H1 (cell line): ENCODE measurements around the gene NOM1. TPM values are rescaled to one million over a fixed set of nuclear protein-coding genes. Genes with fewer than 3 reads are reported as not detected.

ENCODE experiments used
- CTCF ChIA-PET: fragments of 300-600 bp; sonication (Branson Sonifier 250); formaldehyde crosslinking; loops from one replicate; lab custom pipeline; 2021; ENCODE audit not compliant: partially characterized antibody; lab: Charles Lee
- POLR2A ChIA-PET: fragments of 300-600 bp; sonication (Branson Sonifier 250); formaldehyde crosslinking; loops from one replicate; lab custom pipeline; 2021; ENCODE audit warnings: inconsistent platforms; ENCODE audit not compliant: partially characterized antibody; lab: Charles Lee
- DNase-seq, 2 experiments: peaks; one replicate each; pipeline versions ENCODE4 v3.0.0 to v3.0.0-alpha.2; 2010 to 2022; ENCODE audit warnings: low spot score in 2 of 2, low read depth in 1 of 2, mixed read lengths in 1 of 2
- FAIRE-seq: peaks from 2 replicates; lab custom pipeline; 2011; peaks lifted over from hg19 to GRCh38; lab: Jason Lieb, UNC
- H2AFZ ChIP-seq: 2 replicates; pipeline ENCODE4 v1.8.1; 2012; ENCODE audit warnings: low read length, inconsistent platforms
- H2AK5ac ChIP-seq: 2 replicates; pipeline ENCODE4 v1.6.1; 2013; ENCODE audit warnings: low read depth, low read length
- H2BK120ac ChIP-seq: replicated peaks from 2 replicates; pipeline ENCODE3; 2013; ENCODE audit warnings: low read depth, low read length, inconsistent platforms
- H2BK12ac ChIP-seq: 2 replicates; pipeline ENCODE4 v1.6.1; 2013; ENCODE audit warnings: low read depth, low read length
- H2BK15ac ChIP-seq: 2 replicates; pipeline ENCODE4 v1.6.1; 2013; ENCODE audit warnings: low read length
- H2BK20ac ChIP-seq: 2 replicates; pipeline ENCODE4 v1.6.1; 2013; ENCODE audit warnings: low read length
- H2BK5ac ChIP-seq: 2 replicates; pipeline ENCODE4 v1.6.1; 2013; ENCODE audit warnings: low read depth, low read length
- H3K14ac ChIP-seq: 2 replicates; pipeline ENCODE4 v1.6.1; 2013; ENCODE audit warnings: inconsistent platforms; ENCODE audit not compliant: insufficient read length
- H3K18ac ChIP-seq: 2 replicates; pipeline ENCODE4 v1.6.1; 2013; ENCODE audit warnings: low read length; ENCODE audit errors: extremely low read depth
- H3K23ac ChIP-seq: 2 replicates; pipeline ENCODE4 v1.6.1; 2013; ENCODE audit warnings: inconsistent platforms; ENCODE audit not compliant: insufficient read length
- H3K23me2 ChIP-seq: 2 replicates; pipeline ENCODE4 v1.6.1; 2013; ENCODE audit warnings: low read depth, low read length
- H3K27ac ChIP-seq: 2 replicates; pipeline ENCODE4 v1.6.1; 2011; ENCODE audit warnings: low read depth, low read length, inconsistent platforms
- H3K27me3 ChIP-seq, 4 experiments: replicated peaks in 1 of 4; 1 replicate in 1 of 4; 2 replicates in 3 of 4; pipeline versions ENCODE4 v1.6.1 to v1.8.1; 2011 to 2013; ENCODE audit warnings: low read length in 3 of 4, mild to moderate bottlenecking in 3 of 4, inconsistent platforms in 2 of 4, mixed read lengths in 2 of 4, moderate library complexity in 1 of 4; ENCODE audit not compliant: control insufficient read depth in 3 of 4, insufficient read depth in 3 of 4; ENCODE audit errors: extremely low read depth in 1 of 4
- H3K36me3 ChIP-seq, 4 experiments: 2 replicates each; pipeline versions ENCODE4 v1.6.1 to v1.8.1; 2011 to 2013; ENCODE audit warnings: mild to moderate bottlenecking in 4 of 4, low read length in 3 of 4, moderate library complexity in 2 of 4, control low read depth in 1 of 4, inconsistent platforms in 1 of 4; ENCODE audit not compliant: insufficient read depth in 4 of 4, control insufficient read depth in 2 of 4
- H3K4ac ChIP-seq: replicated peaks from 2 replicates; pipeline ENCODE3; 2013; ENCODE audit warnings: low read length, low read depth, mixed read lengths, inconsistent platforms; ENCODE audit not compliant: insufficient read length
- H3K4me1 ChIP-seq, 4 experiments: replicated peaks in 1 of 4; 1 replicate in 1 of 4; 2 replicates in 3 of 4; pipeline versions ENCODE4 v1.6.1 to v1.8.1; 2011 to 2013; ENCODE audit warnings: low read length in 3 of 4, inconsistent platforms in 2 of 4, mixed read lengths in 1 of 4; ENCODE audit not compliant: insufficient read depth in 4 of 4, control insufficient read depth in 3 of 4
- H3K4me2 ChIP-seq, 2 experiments: 2 replicates each; pipeline versions ENCODE4 v1.6.1 to v1.8.1; 2011 to 2013; ENCODE audit warnings: low read depth in 2 of 2, low read length in 2 of 2, control low read depth in 1 of 2, inconsistent platforms in 1 of 2, mild to moderate bottlenecking in 1 of 2; ENCODE audit not compliant: insufficient read depth in 1 of 2
- H3K4me3 ChIP-seq, 4 experiments: fragments of 200-600, 300-600 bp in 1 of 4; sonication (generic), shearing (Covaris generic), sonication (Bioruptor Twin) in 1 of 4; 2 replicates each; pipeline versions ENCODE4 v1.5.1 to v1.8.1; 2011 to 2016; ENCODE audit warnings: low read length in 4 of 4, low read depth in 3 of 4, control low read depth in 2 of 4, inconsistent platforms in 2 of 4, mild to moderate bottlenecking in 2 of 4, mixed read lengths in 1 of 4, moderate library complexity in 1 of 4; ENCODE audit not compliant: insufficient read depth in 2 of 4; ENCODE audit errors: extremely low read depth in 1 of 4
- H3K56ac ChIP-seq: replicated peaks from 2 replicates; pipeline ENCODE3; 2013; ENCODE audit warnings: low read depth, mild to moderate bottlenecking, mixed read lengths, low read length, inconsistent platforms; ENCODE audit not compliant: insufficient read length
- H3K79me1 ChIP-seq: 2 replicates; pipeline ENCODE4 v1.6.1; 2013; ENCODE audit warnings: low read depth, low read length, control low read depth
- H3K79me2 ChIP-seq, 2 experiments: 2 replicates each; pipeline versions ENCODE4 v1.6.1 to v1.8.1; 2012 to 2013; ENCODE audit warnings: low read length in 2 of 2, mild to moderate bottlenecking in 2 of 2, inconsistent platforms in 1 of 2; ENCODE audit not compliant: insufficient read depth in 2 of 2, control insufficient read depth in 1 of 2
- H3K9ac ChIP-seq, 4 experiments: replicated peaks in 1 of 4; 1 replicate in 1 of 4; 2 replicates in 3 of 4; pipeline versions ENCODE4 v1.6.1 to v1.8.1; 2011 to 2013; ENCODE audit warnings: low read depth in 3 of 4, low read length in 3 of 4, control low read depth in 2 of 4, mild to moderate bottlenecking in 2 of 4, moderate library complexity in 2 of 4, inconsistent platforms in 1 of 4; ENCODE audit errors: extremely low read depth in 1 of 4
- H3K9me3 ChIP-seq, 2 experiments: 2 replicates each; pipeline versions ENCODE4 v1.6.1 to v1.8.1; 2012 to 2013; ENCODE audit warnings: mild to moderate bottlenecking in 2 of 2, moderate library complexity in 2 of 2, control low read depth in 1 of 2, inconsistent platforms in 1 of 2, low read depth in 1 of 2, low read length in 1 of 2, mixed read lengths in 1 of 2; ENCODE audit not compliant: insufficient read depth in 2 of 2
- H4K20me1 ChIP-seq, 2 experiments: replicated peaks in 1 of 2; 2 replicates each; pipeline versions ENCODE3 to v1.8.1; 2011 to 2013; ENCODE audit warnings: inconsistent platforms in 2 of 2, low read length in 2 of 2, mild to moderate bottlenecking in 1 of 2; ENCODE audit not compliant: insufficient read depth in 2 of 2, control insufficient read depth in 1 of 2
- H4K5ac ChIP-seq: 2 replicates; pipeline ENCODE4 v1.6.1; 2013; ENCODE audit warnings: low read length, low read depth, mixed read lengths, inconsistent platforms; ENCODE audit not compliant: insufficient read length
- H4K8ac ChIP-seq: 2 replicates; pipeline ENCODE4 v1.8.0; 2013; ENCODE audit warnings: mild to moderate bottlenecking, moderate library complexity, low read length, inconsistent platforms; ENCODE audit not compliant: insufficient read depth; ENCODE audit errors: extremely low read depth
- H4K91ac ChIP-seq: replicated peaks from 2 replicates; pipeline ENCODE3; 2013; ENCODE audit warnings: low read length, mixed read lengths, inconsistent platforms; ENCODE audit not compliant: insufficient read length
- CHD2 ChIP-seq: IDR thresholded peaks from 2 replicates; pipeline ENCODE4 v1.6.1; 2012; ENCODE audit warnings: low read length, improper control_type of control experiment
- E2F6 ChIP-seq: IDR thresholded peaks from 2 replicates; pipeline ENCODE4 v1.6.1; 2012; ENCODE audit warnings: inconsistent platforms
- EP300 ChIP-seq, 2 experiments: IDR thresholded peaks; 1 replicate in 1 of 2; 2 replicates in 1 of 2; pipeline ENCODE4 v1.6.1; 2011 to 2012; ENCODE audit warnings: low read depth in 2 of 2, low read length in 2 of 2, mild to moderate bottlenecking in 2 of 2, borderline replicate concordance in 1 of 2, inconsistent platforms in 1 of 2, moderate library complexity in 1 of 2
- EZH2 ChIP-seq: fragments of 200-600 bp; sonication (generic); IDR thresholded peaks from 2 replicates; pipeline ENCODE4 v1.7.1; 2012; ENCODE audit warnings: low read depth, mild to moderate bottlenecking, moderate library complexity, low read length, inconsistent platforms; ENCODE audit not compliant: severe bottlenecking
- FOSL1 ChIP-seq: IDR thresholded peaks from 2 replicates; pipeline ENCODE4 v1.6.1; 2011; ENCODE audit warnings: mild to moderate bottlenecking, low read depth, low read length, moderate library complexity; ENCODE audit not compliant: insufficient read depth
- HDAC6 ChIP-seq: IDR thresholded peaks from one replicate; pipeline ENCODE4 v1.7.1; 2012; ENCODE audit warnings: low read depth, mild to moderate bottlenecking, inconsistent platforms, low read length, moderate library complexity
- JUND ChIP-seq: IDR thresholded peaks from 2 replicates; pipeline ENCODE4 v1.6.1; 2011; ENCODE audit warnings: mild to moderate bottlenecking, improper control_type of control experiment, low read length
- KDM5A ChIP-seq: fragments of 200-600 bp; IDR thresholded peaks from 2 replicates; pipeline ENCODE4 v1.7.1; 2012; ENCODE audit warnings: mild to moderate bottlenecking, low read length, inconsistent platforms, mixed read lengths
- USF2 ChIP-seq: IDR thresholded peaks from 2 replicates; pipeline ENCODE4 v1.6.1; 2011; ENCODE audit warnings: low read length, improper control_type of control experiment
- YY1 ChIP-seq: IDR thresholded peaks from 2 replicates; pipeline ENCODE4 v1.6.1; 2011; ENCODE audit warnings: low read depth, mild to moderate bottlenecking, low read length
- WGBS, 2 experiments: shearing (Covaris generic) in 1 of 2; methylation state at CpG; one replicate each; pipeline versions ENCODE4 v1.1.6 to v1.1.7; 2013 to 2015; ENCODE audit warnings: low lambda C conversion rate in 2 of 2, mixed read lengths in 2 of 2, inconsistent platforms in 1 of 2, low coverage in 1 of 2, missing lambda C conversion rate in 1 of 2; ENCODE audit not compliant: insufficient replicate concordance in 2 of 2, insufficient coverage in 1 of 2, insufficient read length in 1 of 2; ENCODE audit errors: extremely low coverage in 1 of 2, missing lambda C conversion rate in 1 of 2; 5-methylcytosine and 5-hydroxymethylcytosine counted together
- polyA plus RNA-seq, 7 experiments: library from polyadenylated mRNA; depleted of rRNA in 3 of 7; stranded (reverse) in 5 of 7; unstranded in 2 of 7; fragments of >200 nt in 5 of 7; fragments of 200-250 nt in 2 of 7; gene quantifications; 1 replicate in 5 of 7; 2 replicates in 1 of 7; 4 replicates in 1 of 7; pipeline versions ENCODE4 v1.2.1 to v1.2.3, GENCODE V29; 2011 to 2013; ENCODE audit warnings: missing spikeins in 2 of 7, mixed read lengths in 2 of 7
- total RNA-seq: library from RNA; stranded (reverse); fragmentation: NEBNext Ultra II Directional; extraction: Animal tissue kit (Norgen Biotek cat#: 25700); gene quantifications from 2 replicates; pipeline ENCODE4 v1.2.1, GENCODE V29; 2021

Gene NOM1
- total and polyA plus RNA-seq, 2 of the 8 experiments (the other 6 are each of a cell fraction or from before 2014, with no cell fraction given): 10.6 to 29.1 TPM

- no peak overlapping the region for H2BK120ac ChIP-seq
- H4K5ac ChIP-seq: no peak overlapping the region
- H3K23me2 ChIP-seq: peaks cover 2% of the 10 kb centered on the region; the same call in 1 of the 2 replicates
- H3K4ac ChIP-seq: no peak overlapping the region
- H4K91ac ChIP-seq: no peak overlapping the region
- no peak overlapping the region; the same call in 1 of the 2 replicates for H4K8ac ChIP-seq
- no peaks in the 10 kb centered on the region for H3K79me1 ChIP-seq
- H2BK20ac ChIP-seq: no peak overlapping the region
- H3K23ac ChIP-seq: no peak overlapping the region
- H3K56ac ChIP-seq: no peak overlapping the region
- H3K4me3 ChIP-seq: peak overlapping the region in 1 of 4 experiments; percentile 48; a peak in 2 of 8 replicates
- no peak overlapping the region for H3K27ac ChIP-seq
- DNase-seq (peak in 1 of 2 experiments; percentile 73), FAIRE-seq (no peak)
- ChIA-PET POLR2A (interaction anchor here (0.9 to 3.1 kb wide), 4 partner anchors 9 to 16 kb away, joined by 3 to 15 read pairs (median 4); no protein-coding TSS in a partner anchor), CTCF (interaction anchor here (0.7 to 2.4 kb wide), 4 partner anchors 10 to 20 kb away, joined by 3 to 7 read pairs (median 4); no protein-coding TSS in a partner anchor)
- peaks cover 0 to 8% (median 0%) of the 10 kb centered on the region in 4 experiments; a peak in 1 of 8 replicates for H3K36me3 ChIP-seq
- no peak overlapping the region for H2BK15ac ChIP-seq
- peak overlapping the region; percentile 34 to 45; a peak in 3 of 4 replicates for H3K4me2 ChIP-seq
- H3K9me3 ChIP-seq: no peaks in the 10 kb centered on the region
- peaks cover 16 to 25% of the 10 kb centered on the region in 2 experiments for H4K20me1 ChIP-seq
- no peaks in the 10 kb centered on the region for H3K79me2 ChIP-seq
- peaks cover 3 to 33% (median 11%) of the 10 kb centered on the region in 4 experiments; a peak in 6 of 7 replicates for H3K4me1 ChIP-seq
- no peak overlapping the region for H3K9ac ChIP-seq
- H2AK5ac ChIP-seq: no peak overlapping the region
- H2AFZ ChIP-seq: no peak overlapping the region
- H2BK5ac ChIP-seq: no peak overlapping the region
- H2BK12ac ChIP-seq: no peak overlapping the region
- no peak overlapping the region; the same call in 1 of the 2 replicates for H3K18ac ChIP-seq
- no peak overlapping the region for H3K14ac ChIP-seq
- H3K27me3 ChIP-seq: peaks cover 92 to 100% (median 99%) of the 10 kb centered on the region in 4 experiments
- 3% methylated on average over 47 of the region's 47 CpGs; no CpG with 5 or more reads in 1 of the 2 experiments for WGBS, 2 experiments
- TF ChIP-seq FOSL1 (no peak), HDAC6 (no peak), CHD2 (no peak), JUND (no peak), E2F6 (no peak), EZH2 (peak; percentile 42), USF2 (no peak), YY1 (no peak), KDM5A (no peak), EP300 (IDR thresholded peaks at IDR 0.05; ENCODE audit: borderline replicate concordance in 1 of 2, low read depth in 2 of 2, low read length in 2 of 2) (no peak)
These were observed 53.4 kb downstream of the NOM1 start for GRCh38 chr7:157002819-157003421.
